ENCODE measurements around the gene GTSF1L.

Gene GTSF1L

GRCh38 chr20:43744966-43745730 is 18.3 kb upstream of the GTSF1L start:
- peak in 1 of 2 donors; percentile 6 for DNase-seq

- DNase-seq = no peak
Observed at GRCh38 chr20:43744151-43744611, 17.4 kb upstream of the GTSF1L start.

GRCh38 chr20:43740642-43741041 is 13.8 kb upstream of the GTSF1L start:
- DNase-seq = no peak

GRCh38 chr20:43739148-43739749 is 12.4 kb upstream of the GTSF1L start:
- DNase-seq = no peak

DNA sequence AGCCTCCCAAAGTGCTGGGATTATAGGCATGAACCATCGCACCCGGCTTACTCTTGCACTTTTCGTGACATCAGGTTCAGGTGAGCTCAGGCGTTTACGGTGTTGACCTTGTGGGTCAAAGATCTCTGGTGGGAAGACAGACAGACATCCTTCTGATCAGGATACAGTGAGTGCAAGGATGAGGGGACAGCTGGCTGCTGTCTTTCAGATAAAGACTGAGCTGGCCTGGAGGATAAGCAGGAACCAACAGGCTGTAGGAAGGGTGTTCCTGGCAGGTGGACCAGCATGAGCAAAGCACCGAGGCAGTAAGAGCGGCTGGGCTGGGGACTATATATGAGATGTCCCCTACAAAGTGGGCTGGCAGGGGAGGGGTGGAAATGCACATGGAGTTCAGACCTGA is 11.1 kb upstream of the GTSF1L start:
- DNase-seq = no peak

- peak; percentile 24 to 38 for DNase-seq
Observed at GRCh38 chr20:43736588-43737158, 9.9 kb upstream of the GTSF1L start.

DNA sequence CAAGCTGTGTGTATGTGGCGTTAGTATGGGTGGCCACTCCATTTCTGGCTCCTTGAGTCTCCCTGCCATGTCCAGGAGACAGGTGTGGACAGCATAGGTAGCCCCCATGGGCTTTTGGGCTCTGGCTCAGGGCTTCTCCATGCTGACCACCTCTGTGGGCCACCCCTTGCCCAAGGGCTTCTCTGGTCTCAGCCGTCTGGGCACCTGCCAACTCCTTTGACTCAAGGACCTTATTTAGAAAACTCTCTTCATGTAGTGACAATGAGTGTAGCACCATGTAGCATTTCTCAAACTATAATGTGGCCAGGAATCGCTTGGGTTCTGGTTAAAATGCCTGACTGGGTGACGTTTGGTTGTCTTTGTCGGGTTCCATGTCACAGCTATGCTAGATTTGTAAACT is 5.1 kb upstream of the GTSF1L start:
- no peak for DNase-seq

DNA sequence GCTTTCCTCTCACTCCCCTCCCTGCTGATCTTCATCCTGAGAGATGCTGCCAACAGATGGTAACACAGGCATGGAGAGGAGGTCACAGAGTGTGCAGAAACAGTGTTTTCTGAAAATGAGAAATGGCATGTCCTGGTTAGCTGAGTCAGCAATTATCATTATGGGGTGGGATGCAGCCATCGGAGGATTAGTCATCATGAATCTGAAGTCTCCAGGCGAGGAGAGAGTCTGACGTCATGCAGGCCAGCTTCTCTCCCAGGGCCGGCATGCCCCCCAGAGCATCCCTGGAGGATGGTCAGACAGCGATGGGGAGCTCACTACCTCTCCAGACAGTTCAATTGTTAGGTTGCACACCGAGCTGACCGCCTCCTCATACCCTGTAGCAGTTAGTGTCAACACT is 4.7 kb upstream of the GTSF1L start:
- DNase-seq = no peak

DNA sequence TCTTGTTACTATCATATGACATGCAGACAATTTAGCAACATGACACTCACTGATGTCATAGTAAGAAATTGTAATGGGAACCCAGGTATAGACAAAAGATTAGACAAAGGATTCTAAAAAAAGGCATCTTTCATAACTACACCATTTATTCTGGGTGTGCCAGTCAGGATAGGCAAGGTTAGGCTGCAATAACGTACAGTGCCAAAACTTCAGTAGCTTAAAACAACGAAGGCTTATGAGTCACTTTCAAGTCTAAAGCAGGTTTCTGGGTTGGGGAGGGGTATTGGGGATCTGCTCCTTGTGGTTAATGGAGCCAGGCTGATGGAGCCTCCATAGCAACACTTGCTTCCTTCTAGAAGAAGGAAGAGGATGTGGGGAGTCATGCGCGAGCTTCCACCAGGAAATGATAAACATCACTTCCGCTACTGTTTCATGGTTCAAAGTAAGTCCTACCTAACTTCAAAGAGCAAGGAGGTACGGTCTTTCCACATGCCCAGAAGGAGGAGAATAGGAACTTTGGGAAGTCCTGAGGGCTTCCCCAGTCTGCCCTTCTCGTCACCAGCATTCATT is 2.0 kb upstream of the GTSF1L start:
- DNase-seq = no peak

- DNase-seq = peak; percentile 55 to 60
Observed at GRCh38 chr20:43727980-43728590, 1.3 kb upstream of the GTSF1L start.

DNA sequence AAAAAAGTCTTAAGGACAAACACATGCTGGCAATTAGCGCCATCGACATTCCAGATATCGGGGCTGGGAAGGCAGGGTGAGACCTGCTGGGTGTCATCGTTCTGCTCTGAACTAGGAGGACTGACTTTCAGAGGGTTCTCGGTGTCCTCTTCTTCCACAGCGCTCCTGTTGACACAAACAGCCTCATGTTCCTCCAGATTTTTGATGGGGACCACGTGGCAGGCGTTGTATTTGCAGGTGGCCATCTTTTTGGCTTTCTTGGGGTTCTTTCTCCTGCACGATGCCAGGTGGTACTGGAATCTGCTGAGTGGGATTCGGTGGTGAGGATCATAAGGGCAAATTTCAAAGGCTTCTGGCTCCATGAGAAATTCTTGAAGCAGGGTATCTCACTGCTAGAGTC is 469 bp downstream of the GTSF1L start:
- DNase-seq = no peak

DNA sequence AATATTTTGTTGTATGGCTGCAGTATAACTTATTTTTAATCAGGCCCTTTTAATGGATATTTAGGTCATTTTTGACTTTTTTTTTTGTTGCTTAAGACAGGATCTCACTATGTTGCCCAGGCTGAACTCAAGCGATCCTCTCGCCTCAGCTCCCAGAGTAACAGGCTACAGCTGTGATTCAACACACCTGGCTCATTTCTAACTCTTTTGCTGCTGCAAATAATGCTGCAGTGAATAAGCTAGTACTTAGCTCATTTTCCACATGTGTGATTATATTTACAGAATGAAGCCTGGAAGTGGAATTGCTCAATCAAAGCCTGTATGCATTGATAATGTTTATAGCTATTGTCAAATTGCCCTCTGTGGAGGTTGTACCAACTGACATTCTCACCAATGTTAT is 1.1 kb downstream of the GTSF1L start:
- DNase-seq = no peak

GRCh38 chr20:43724383-43724782 is 2.4 kb downstream of the GTSF1L start:
- no peak for DNase-seq

DNA sequence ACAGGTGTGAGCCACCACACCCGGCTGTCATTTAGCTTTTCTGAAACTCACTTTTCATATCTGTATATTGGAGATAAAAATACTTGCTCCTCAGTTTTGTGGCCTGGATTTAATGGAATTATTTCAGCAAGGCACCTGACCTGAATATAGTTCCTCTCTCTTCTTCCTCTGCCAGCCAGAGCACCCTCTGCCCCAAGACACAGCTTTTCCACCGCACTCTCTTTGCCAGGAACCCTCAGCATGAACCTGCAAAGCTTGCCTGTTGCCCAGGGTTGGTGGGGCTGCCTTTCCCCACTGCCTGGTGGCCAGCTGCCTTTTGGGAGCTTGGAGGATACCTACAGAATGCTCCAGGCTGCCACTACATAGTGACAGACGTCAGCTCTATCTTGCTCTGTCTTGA is 3.1 kb downstream of the GTSF1L start:
- no peak for DNase-seq

GRCh38 chr20:43723186-43723585 is 3.6 kb downstream of the GTSF1L start:
- DNase-seq = no peak

GRCh38 chr20:43722153-43722505 is 4.7 kb downstream of the GTSF1L start:
- DNase-seq = peak; percentile 59

DNA sequence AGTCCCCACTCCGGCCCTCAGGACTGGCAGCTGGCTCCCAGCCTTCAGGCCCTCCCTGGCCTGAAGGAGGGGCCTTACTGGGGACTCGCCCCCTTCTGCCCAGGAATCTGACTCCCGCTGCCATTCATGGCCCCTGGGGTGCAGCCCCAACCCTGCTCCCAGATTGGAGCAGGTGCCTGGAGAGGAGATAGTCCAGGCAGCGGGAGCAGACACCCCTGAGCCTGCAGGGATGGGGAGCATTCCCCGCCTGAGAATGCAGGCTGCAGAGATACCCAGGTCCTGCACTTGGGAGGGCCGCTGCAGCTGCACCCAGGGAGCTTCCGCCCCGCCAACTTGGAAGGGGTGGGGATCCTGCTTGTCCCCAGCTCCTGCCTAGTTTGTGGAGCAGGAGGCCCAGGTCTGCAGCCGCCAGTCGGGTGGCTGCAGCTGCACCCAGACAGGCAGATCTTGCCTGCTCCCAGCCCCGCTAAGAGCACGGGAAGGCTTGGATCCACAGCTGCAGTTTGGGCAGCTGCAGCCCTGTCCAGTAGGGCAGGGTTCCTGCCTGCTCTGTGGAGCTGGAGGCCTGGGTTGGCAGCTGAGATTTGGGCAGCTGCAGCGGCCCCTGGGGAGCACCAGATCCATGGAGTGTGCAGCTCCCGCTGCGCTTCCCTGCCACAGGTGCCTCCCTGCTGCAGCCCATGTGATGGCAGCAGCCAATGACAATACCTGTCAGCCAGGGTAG is 5.2 kb downstream of the GTSF1L start:
- DNase-seq = no peak

GRCh38 chr20:43721097-43721428 is 5.7 kb downstream of the GTSF1L start:
- DNase-seq = no peak

GRCh38 chr20:43720007-43720406 is 6.8 kb downstream of the GTSF1L start:
- DNase-seq = no peak

DNA sequence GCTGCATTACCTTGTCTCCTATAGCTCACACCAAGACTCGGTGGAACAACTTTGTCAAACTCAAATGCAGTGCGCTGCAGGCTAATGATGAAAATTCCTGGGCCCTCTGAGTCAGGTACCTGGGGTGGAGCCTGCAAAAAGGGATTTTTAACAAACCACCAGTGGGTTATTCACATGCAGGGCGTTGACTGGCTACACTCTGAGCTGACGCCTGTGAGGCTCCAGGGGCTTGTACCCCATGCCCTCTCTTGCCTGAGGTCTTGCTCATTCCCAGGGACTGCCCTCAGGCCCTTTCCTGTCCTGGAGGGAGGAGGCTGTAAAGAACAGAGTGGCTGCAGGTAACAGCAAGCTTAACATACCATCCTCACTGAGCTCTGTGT is 9.2 kb downstream of the GTSF1L start:
- no peak for DNase-seq

GRCh38 chr20:43716757-43717615 is 9.8 kb downstream of the GTSF1L start:
- DNase-seq = no peak

GRCh38 chr20:43716123-43716522 is 10.7 kb downstream of the GTSF1L start:
- no peak for DNase-seq

Measured in CD4-positive, alpha-beta T cell treated with Interleukin-1 beta for 1 hour (primary cell).